Measurements from ENCODE around the gene EYS.

Gene EYS

GRCh38 chr6:64326939-64327338 lies 1380.1 kb downstream of the EYS start:
- no peak for DNase-seq (ENCODE audit: low read depth, low spot score)

GRCh38 chr6:64325093-64325492 lies 1381.9 kb downstream of the EYS start:
- DNase-seq (ENCODE audit: low read depth, low spot score), result no peak

DNA sequence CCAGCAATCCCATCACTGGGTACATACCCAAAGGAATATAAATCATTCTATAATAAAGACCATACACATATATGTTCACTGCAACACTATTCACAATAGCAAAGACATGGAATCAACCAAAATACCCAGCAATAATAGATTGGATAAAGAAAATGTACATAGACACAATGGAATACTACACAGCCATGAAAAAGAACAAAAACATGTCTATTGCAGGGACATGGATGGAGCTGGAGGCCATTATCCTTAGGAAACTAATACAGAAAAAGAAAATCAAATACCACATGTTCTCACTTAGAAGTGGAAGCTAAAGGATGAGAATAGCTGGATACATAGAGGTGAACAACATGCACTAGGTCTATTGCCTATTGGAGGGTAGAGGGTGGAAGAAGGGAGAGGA lies 1396.8 kb downstream of the EYS start:
- DNase-seq (ENCODE audit: low read depth, low spot score), result no peak

DNA sequence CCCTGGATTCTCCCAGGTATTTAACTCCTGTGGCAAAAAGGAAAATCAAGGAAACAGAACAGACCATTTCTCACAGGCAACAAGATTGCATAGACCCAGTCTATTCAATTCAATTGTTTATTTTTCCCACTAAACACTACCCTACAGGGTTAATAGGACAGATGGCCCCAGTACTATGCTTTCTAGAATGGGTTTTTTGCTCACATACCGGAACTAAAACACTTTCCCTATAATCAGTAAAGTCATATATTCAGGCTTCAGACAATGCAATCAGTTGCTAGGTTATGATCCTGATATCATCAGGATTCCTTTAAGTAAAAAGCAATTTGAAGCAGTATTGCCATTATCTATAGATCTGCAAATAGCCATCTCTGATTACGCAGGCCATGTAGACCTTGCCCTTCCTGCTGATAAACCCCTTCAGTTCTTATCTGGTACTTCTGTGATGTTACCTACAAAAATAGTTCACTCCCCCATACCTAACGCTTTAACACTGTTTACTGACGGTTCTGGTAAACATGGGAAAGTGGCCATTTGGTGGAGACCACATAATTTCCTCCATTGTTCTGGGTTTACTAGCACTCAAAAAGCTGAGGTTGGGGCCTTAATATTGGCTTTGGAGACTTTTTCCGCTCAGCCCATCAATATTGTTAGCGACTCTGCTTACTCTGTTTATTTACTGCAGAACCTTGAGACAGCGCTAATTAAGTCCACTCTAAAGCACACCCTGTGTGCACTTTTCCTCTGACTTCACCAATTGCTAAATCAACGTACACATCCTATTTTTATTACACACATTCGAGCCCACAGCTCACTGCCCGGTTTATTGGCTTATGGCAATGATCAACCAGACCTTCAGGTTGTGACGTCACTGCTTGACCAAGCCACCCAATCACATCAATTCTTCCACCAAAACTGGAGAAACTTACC lies 1405.5 kb downstream of the EYS start:
- no peak for DNase-seq (ENCODE audit: low read depth, low spot score)

GRCh38 chr6:64299176-64299575 lies 1407.8 kb downstream of the EYS start:
- no peak for DNase-seq (ENCODE audit: low read depth, low spot score)

DNA sequence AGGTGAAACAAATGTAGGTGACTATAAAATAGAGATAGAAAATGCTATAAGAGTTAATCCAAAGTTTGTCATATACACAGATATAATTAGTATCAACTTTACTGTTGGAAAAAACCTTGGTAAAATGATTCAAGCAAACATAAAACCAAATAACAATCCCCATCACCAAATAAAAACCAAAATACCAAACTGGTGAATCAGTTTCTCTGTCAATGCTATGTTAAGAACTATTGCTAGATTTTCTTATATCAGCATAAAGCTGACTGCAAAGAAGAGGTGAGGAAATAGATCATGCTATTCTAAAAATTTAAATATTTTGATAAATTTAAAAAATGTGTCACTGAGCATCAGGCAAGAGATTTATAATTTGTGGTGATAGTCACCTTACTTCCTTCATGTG lies 1413.0 kb downstream of the EYS start:
- peak; percentile 2 for DNase-seq (ENCODE audit: low read depth, low spot score)

GRCh38 chr6:64293298-64293697 lies 1413.7 kb downstream of the EYS start:
- no peak for DNase-seq (ENCODE audit: low read depth, low spot score)

DNA sequence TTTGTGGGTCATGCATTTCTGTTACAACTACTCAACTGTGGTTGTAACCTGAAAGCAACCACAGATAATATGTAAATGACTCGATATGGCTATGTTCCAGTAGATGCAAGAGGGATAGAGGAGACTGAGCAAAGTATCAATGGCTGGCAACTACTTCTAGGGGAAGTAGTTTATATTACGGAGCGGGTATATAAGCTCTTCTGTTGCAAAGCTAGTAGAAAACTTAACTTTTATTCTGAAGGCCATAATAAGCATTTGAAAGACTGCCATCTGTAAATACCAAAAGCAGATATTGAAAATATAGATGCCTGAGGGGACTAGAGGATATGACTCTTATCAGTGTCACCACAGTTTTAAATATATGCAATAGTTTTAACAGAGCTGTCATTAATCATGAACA lies 1416.2 kb downstream of the EYS start:
- DNase-seq (ENCODE audit: low read depth, low spot score), result peak; percentile 4

GRCh38 chr6:64289931-64290330 lies 1417.1 kb downstream of the EYS start:
- DNase-seq (ENCODE audit: low read depth, low spot score), result no peak

DNA sequence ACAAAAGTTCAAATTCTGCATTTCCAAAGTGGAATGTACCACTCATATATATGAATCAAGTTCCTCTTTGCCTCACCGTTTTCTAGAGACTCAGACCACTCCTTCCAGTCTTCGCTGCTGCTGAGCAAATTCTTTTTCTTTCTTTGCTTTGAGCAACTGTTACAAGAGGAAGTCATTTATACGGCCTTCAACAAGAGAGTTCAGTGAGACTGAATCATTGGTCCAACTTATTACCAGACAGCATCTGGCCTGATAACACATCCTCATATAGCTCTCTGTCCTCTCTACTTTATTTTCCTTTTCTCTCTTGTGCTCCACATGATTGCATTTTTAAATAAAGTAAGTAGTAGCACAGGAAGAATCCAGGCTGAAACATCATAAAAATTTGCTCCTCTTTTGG lies 1418.7 kb downstream of the EYS start:
- DNase-seq (ENCODE audit: low read depth, low spot score), result no peak

DNA sequence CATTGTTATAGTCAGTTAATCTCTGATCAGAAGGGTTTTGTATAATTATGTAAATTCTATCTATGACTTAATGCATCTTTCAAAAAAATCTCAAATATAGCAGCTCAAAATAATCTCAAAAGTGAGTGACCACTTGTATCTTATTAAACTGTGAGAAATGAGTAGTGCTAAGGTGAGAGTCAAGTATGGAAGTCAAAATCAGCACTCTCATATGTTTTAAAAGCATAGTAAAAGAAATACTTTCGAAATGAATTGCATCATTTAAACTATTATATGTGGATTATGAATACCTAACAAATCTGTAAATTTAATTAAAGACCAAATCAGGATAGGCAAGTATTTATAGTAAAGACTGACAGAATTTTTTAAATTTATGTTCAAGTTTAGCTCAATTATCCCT lies 1425.9 kb downstream of the EYS start:
- DNase-seq (ENCODE audit: low read depth, low spot score), result no peak

GRCh38 chr6:64280569-64280968 lies 1426.5 kb downstream of the EYS start:
- peak; percentile 53 for DNase-seq (ENCODE audit: low read depth, low spot score)

- DNase-seq (ENCODE audit: low read depth, low spot score), result no peak
These were observed 1436.9 kb downstream of the EYS start for GRCh38 chr6:64270083-64270482.

DNA sequence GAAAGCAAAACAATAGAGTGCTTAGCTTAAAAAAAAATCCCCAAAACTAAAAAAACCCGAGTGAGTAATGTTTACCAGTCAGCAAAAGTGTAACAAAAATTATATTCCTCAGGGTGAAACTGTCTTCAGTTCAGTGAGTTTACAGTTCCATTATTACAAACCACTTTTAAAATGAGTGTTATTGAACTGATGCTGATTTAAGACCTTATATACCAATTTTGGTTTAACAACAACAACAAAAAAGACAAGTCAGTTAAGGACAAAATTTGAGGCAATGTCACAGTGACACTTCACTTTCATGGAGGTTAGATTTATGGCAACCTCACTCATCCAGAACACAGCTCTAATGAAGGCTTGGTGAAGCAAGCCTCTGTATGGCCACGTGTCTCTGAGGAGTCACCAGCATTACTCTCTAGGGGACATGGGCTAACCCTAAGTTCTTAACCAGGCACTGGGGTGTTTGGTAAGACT lies 1440.6 kb downstream of the EYS start:
- DNase-seq (ENCODE audit: low read depth, low spot score), result no peak

- no peak for DNase-seq (ENCODE audit: low read depth, low spot score)
These were observed 1443.2 kb downstream of the EYS start for GRCh38 chr6:64263778-64264177.

DNA sequence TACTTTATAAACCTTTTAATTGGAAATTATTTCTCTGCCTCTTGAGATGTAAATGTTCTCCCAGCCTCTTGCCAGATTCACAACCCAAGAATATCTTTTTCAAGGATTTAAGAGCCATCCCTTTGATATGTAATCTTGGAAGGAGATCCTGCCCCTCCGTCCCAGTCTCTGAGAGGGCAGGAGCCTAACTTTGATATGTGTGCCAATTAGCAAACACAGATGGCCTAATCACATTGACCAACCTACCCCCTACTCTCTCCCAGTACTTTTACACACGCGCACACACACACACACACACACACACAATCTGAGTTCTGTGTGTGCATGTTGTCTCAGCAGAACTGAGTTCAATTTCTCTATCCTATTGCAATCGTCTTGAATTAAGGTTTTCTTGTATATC lies 1447.7 kb downstream of the EYS start:
- DNase-seq (ENCODE audit: low read depth, low spot score), result no peak

DNA sequence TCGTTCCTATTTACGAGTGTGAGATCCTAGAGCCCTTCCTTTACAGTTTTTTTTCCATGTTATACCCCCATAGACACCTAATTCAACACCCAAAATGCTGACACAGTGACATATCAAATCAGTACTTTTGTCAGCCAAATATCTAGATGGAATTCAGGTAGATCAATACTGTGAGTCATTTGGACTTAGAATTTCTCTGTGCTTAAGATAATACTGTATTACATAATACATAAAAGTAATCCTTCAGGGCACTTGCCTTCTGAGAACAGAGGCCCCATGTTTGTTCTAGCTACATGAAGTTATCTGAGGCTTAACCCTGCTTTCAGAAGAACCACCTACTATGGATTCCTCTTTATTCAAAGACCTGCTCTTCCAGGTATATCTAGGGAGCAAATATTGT lies 1448.3 kb downstream of the EYS start:
- no peak for DNase-seq (ENCODE audit: low read depth, low spot score)

DNA sequence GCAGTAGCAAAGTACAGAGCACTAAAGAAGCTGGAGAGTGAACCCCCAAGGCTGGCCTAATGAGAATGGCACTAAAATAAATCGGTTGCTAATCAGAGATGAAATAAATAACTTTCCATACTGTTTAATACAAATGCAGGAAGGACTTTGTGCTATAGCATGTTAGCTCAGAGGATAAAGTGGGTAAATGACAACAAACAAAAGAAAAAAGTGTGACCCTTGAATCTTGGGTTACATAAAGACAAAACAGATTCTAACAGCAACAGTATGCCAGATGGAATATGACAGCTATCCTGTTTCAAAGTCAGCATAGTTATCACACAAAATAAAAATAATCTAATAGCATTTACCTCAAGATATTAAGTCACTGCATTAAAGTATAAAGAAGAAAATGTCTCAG lies 1448.7 kb downstream of the EYS start:
- no peak for DNase-seq (ENCODE audit: low read depth, low spot score)

GRCh38 chr6:64257586-64257985 lies 1449.4 kb downstream of the EYS start:
- no peak for DNase-seq (ENCODE audit: low read depth, low spot score)

GRCh38 chr6:64256483-64256882 lies 1450.5 kb downstream of the EYS start:
- no peak for DNase-seq (ENCODE audit: low read depth, low spot score)

DNA sequence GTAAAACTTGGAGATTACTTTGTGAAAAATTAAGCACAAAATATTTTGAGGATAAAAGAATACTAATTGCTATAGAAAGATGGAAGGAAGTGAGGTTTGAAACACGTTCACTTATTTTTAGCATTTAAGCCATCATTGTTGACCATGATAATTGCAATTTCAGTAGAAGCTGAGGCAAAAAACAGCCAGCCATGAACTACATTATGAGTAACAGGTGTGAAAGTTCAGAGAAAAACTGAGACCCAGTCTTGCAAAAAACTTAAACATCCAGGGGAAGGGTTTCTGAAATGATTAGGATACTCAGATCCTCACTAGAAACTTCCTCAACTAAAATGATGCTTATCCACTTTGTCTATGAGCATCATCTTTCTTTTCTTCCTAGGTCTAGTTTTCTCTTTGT lies 1452.0 kb downstream of the EYS start:
- DNase-seq (ENCODE audit: low read depth, low spot score), result no peak

GRCh38 chr6:64254558-64254957 lies 1452.5 kb downstream of the EYS start:
- no peak for DNase-seq (ENCODE audit: low read depth, low spot score)

DNA sequence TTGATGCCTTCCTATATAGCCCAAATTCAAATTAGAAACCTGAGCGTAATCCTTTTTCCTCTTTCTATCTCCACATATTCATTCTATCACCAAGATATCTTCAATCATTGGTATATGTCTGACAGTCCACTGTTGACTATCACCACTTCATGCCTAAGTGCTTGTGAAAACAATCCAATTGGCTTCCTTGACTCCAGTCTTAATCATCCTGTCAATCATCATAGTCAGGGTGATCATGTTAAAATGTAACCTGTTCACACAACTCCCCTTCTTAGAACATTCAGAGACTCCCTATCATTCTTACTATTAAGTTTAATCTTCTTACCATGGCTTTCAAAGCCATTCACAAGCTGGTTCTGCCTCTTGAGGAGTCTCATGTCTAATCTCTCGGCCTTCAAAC lies 1454.8 kb downstream of the EYS start:
- no peak for DNase-seq (ENCODE audit: low read depth, low spot score)

DNA sequence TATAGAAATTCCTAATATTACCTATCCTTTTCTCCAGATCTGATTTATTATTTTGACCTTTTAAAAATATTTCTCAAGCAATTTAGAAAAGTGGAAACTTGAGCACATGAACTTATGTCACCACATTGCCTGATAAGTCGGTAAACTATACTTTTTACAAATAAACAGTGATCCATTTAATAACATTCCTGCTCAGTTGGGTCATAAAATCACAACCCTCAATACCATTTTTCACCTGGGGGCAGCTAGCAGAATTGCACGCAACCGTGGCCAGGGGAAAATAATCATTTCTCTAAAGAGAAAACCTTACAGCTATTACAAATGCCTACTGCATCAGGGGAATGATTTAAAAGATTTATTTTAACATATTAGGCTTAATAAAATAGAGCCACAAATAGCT lies 1456.9 kb downstream of the EYS start:
- DNase-seq (ENCODE audit: low read depth, low spot score), result peak; percentile 2
